Testis (tissue), 2 donors: ENCODE measurements around the gene KCNK10.

ENCODE experiments used
- POLR2A ChIP-seq: fragments of 450-650 bp; IDR thresholded peaks from one replicate; pipeline ENCODE4 v1.6.1; 2017; ENCODE audit warnings: antibody characterized with exemption, mild to moderate bottlenecking, moderate library complexity
- TF ChIP-seq, protein P1 (sequence below), 3 experiments: fragments of 450-650 bp in 2 of 3; fragments of 200-600 bp in 1 of 3; sonication (generic) in 1 of 3; IDR thresholded peaks; one replicate each; pipeline ENCODE4 v1.5.1; 2016 to 2019; ENCODE audit warnings: antibody characterized with exemption in 3 of 3, mild to moderate bottlenecking in 2 of 3, moderate library complexity in 1 of 3

DNA sequence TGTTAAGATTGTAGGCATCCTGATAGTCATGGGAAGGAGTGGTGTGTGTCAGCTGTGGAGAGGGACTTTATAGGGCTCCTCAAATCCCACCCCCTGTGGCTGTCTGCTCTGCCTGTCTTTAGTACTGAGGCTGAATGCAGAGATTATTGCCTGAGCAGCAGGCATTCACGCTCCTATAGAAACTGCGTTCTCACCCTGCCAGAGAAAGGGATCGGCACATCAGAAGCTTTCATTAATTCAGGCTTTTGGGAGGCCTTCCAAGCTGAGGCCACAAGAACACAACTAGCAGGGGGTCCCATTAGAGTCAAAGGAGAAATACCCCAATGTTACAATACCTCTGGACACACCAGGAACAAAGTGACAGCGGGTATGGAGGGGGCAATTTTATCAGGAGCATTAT, 12.6 kb downstream of the KCNK10 start:
- TF ChIP-seq, protein P1, sequence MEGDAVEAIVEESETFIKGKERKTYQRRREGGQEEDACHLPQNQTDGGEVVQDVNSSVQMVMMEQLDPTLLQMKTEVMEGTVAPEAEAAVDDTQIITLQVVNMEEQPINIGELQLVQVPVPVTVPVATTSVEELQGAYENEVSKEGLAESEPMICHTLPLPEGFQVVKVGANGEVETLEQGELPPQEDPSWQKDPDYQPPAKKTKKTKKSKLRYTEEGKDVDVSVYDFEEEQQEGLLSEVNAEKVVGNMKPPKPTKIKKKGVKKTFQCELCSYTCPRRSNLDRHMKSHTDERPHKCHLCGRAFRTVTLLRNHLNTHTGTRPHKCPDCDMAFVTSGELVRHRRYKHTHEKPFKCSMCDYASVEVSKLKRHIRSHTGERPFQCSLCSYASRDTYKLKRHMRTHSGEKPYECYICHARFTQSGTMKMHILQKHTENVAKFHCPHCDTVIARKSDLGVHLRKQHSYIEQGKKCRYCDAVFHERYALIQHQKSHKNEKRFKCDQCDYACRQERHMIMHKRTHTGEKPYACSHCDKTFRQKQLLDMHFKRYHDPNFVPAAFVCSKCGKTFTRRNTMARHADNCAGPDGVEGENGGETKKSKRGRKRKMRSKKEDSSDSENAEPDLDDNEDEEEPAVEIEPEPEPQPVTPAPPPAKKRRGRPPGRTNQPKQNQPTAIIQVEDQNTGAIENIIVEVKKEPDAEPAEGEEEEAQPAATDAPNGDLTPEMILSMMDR (IDR thresholded peaks at IDR 0.05) = no peak
- TF ChIP-seq POLR2A = no peak
